ENCODE results near the gene TENM4. TPM values are rescaled to one million over a fixed set of nuclear protein-coding genes. Genes with fewer than 3 reads are reported as not detected.

Gene TENM4
- total RNA-seq, 1 experiment from 2014 or later: 25.0 TPM

- Mint-ChIP-seq H3K4me1 (peaks cover 42% of the 10 kb centered on the region), H3K27me3 (ENCODE audit: low read depth) (no peaks in the 10 kb centered on the region), H3K4me3 (no peak overlapping the region), H3K27ac (0 out of 2 replicates have a peak overlapping the region, but pooled peaks have one; percentile 58), H3K36me3 (no peaks in the 10 kb centered on the region), H3K9me3 (no peaks in the 10 kb centered on the region)
- ATAC-seq (no peak), DNase-seq (ENCODE audit: low spot score) (no peak)
- CTCF ChIA-PET: no interaction called here
- POLR2A ChIA-PET: no interaction called here
- no peak for TF ChIP-seq ZBTB21 (CRISPR knock-in tag; IDR thresholded peaks at IDR 0.05; ENCODE audit: borderline replicate concordance)
- no peak for TF ChIP-seq ERG (CRISPR knock-in tag; IDR thresholded peaks at IDR 0.05)
- TF ChIP-seq CREM (CRISPR knock-in tag; IDR thresholded peaks at IDR 0.05): no peak
- TF ChIP-seq ESRRA (CRISPR knock-in tag; IDR thresholded peaks at IDR 0.05; ENCODE audit: borderline replicate concordance): no peak
- no peak for TF ChIP-seq AR (CRISPR knock-in tag; IDR thresholded peaks at IDR 0.05)
- TF ChIP-seq SMAD4 (CRISPR knock-in tag; IDR thresholded peaks at IDR 0.05): no peak
- TF ChIP-seq ZNF138 (CRISPR knock-in tag; conservative IDR thresholded peaks at IDR 0.05): no peak
- TF ChIP-seq ZNF416 (CRISPR knock-in tag; IDR thresholded peaks at IDR 0.05): no peak
- TF ChIP-seq NR2C2 (CRISPR knock-in tag; IDR thresholded peaks at IDR 0.05): no peak
- no peak for TF ChIP-seq GRHL2 (CRISPR knock-in tag; IDR thresholded peaks at IDR 0.05; ENCODE audit: insufficient replicate concordance, severe bottlenecking)
- TF ChIP-seq CBFB (CRISPR knock-in tag; IDR thresholded peaks at IDR 0.05; ENCODE audit: low read depth): no peak
Measured at GRCh38 chr11:79342236-79342635, 98.6 kb downstream of the TENM4 start.

GRCh38 chr11:79340535-79340934 lies 100.3 kb downstream of the TENM4 start:
- Mint-ChIP-seq H3K27ac (no peak overlapping the region), H3K4me1 (peaks cover 33% of the 10 kb centered on the region), H3K9me3 (no peaks in the 10 kb centered on the region), H3K36me3 (no peaks in the 10 kb centered on the region), H3K4me3 (no peak overlapping the region), H3K27me3 (ENCODE audit: low read depth) (no peaks in the 10 kb centered on the region)
- ChIA-PET POLR2A (no interaction called here), CTCF (no interaction called here)
- no peak for TF ChIP-seq NR2C2 (CRISPR knock-in tag; IDR thresholded peaks at IDR 0.05)
- TF ChIP-seq ZNF121 (CRISPR knock-in tag; IDR thresholded peaks at IDR 0.05): no peak
- TF ChIP-seq EMX1 (CRISPR knock-in tag; IDR thresholded peaks at IDR 0.05): no peak
- TF ChIP-seq SP1 (CRISPR knock-in tag; conservative IDR thresholded peaks at IDR 0.05): no peak
- no peak for TF ChIP-seq KAT7 (CRISPR knock-in tag; IDR thresholded peaks at IDR 0.05; ENCODE audit: borderline replicate concordance)
- TF ChIP-seq FOXP1 (CRISPR knock-in tag; IDR thresholded peaks at IDR 0.05; ENCODE audit: borderline replicate concordance): no peak
- TF ChIP-seq ZNF425 (CRISPR knock-in tag; conservative IDR thresholded peaks at IDR 0.05): no peak
- no peak for TF ChIP-seq ZBTB21 (CRISPR knock-in tag; IDR thresholded peaks at IDR 0.05; ENCODE audit: borderline replicate concordance)
- no peak for TF ChIP-seq STAT6 (CRISPR knock-in tag; conservative IDR thresholded peaks at IDR 0.05; ENCODE audit: low read depth)
- no peak for TF ChIP-seq GABPB1 (CRISPR knock-in tag; IDR thresholded peaks at IDR 0.05)
- ATAC-seq (no peak), DNase-seq (ENCODE audit: low spot score) (no peak)

Measured in WTC11 (cell line).